GM12878 (cell line): ENCODE data around the gene CYB5A. TPM values are rescaled to one million over a fixed set of nuclear protein-coding genes. Genes with fewer than 3 reads are reported as not detected.

Experiments used
- ATAC-seq: fragments of 200-7000 bp; cut with Tn5 transposase; 3 replicates; pipeline ENCODE4 v1.9.1; 2020; ENCODE audit warnings: mild to moderate bottlenecking, moderate library complexity
- BruUV-seq: library from RNA; stranded (reverse); fragments of 400-500 nt; replicated peaks from 2 replicates; lab custom pipeline; 2021; lab: Mats Ljungman, UMichigan
- CTCF ChIA-PET: fragments of 300-600 bp; sonication (Branson Sonifier 250); formaldehyde crosslinking; extraction: SDS; loops from one replicate; lab custom pipeline; 2021; ENCODE audit warnings: inconsistent platforms; lab: Yijun Ruan, JAX
- POLR2A ChIA-PET: fragments of 350-600 bp; formaldehyde crosslinking; extraction: SDS; loops from one replicate; lab custom pipeline; 2021; ENCODE audit warnings: inconsistent platforms; lab: Charles Lee
- RAD21 ChIA-PET: fragments of 300-600 bp; sonication (Branson Sonifier 250); formaldehyde crosslinking; loops from one replicate; lab custom pipeline; 2023; ENCODE audit warnings: antibody characterized with exemption; ENCODE audit not compliant: unreplicated experiment; lab: Charles Lee
- SMC1A ChIA-PET: fragments of 300-600 bp; sonication (Branson Sonifier 250); formaldehyde crosslinking; loops from one replicate; lab custom pipeline; 2023; ENCODE audit not compliant: unreplicated experiment, uncharacterized antibody; lab: Charles Lee
- DNase-seq: peaks from one replicate; pipeline ENCODE4 v3.0.0-alpha.2; 2011; ENCODE audit warnings: low read depth, low spot score
- FAIRE-seq: peaks from 3 replicates; lab custom pipeline; 2011; peaks lifted over from hg19 to GRCh38; lab: Jason Lieb, UNC
- H2AFZ ChIP-seq: 2 replicates; pipeline ENCODE4 v1.6.0; 2011; ENCODE audit warnings: low read depth, low read length, control low read depth; ENCODE audit not compliant: control insufficient read depth
- H3K27ac ChIP-seq: 2 replicates; pipeline ENCODE4 v1.5.1; 2011; ENCODE audit warnings: control low read depth; ENCODE audit not compliant: control insufficient read depth, insufficient read depth
- H3K27me3 ChIP-seq, 2 experiments: replicated peaks in 1 of 2; 2 replicates each; pipeline versions ENCODE4 v1.6.0 to v1.6.1; 2011; ENCODE audit warnings: low read length in 1 of 2; ENCODE audit not compliant: control insufficient read depth in 2 of 2, insufficient read depth in 2 of 2
- H3K36me3 ChIP-seq, 2 experiments: 2 replicates each; pipeline ENCODE4 v1.5.1; 2011; ENCODE audit warnings: low read length in 1 of 2; ENCODE audit not compliant: control insufficient read depth in 2 of 2, insufficient read depth in 2 of 2
- H3K4me1 ChIP-seq: 2 replicates; pipeline ENCODE4 v1.6.1; 2011; ENCODE audit warnings: mild to moderate bottlenecking, low read length, moderate library complexity, mixed read lengths; ENCODE audit not compliant: control insufficient read depth, insufficient read depth
- H3K4me2 ChIP-seq: 2 replicates; pipeline ENCODE4 v1.6.0; 2011; ENCODE audit warnings: control low read depth; ENCODE audit not compliant: control insufficient read depth, insufficient read depth
- H3K4me3 ChIP-seq: fragments of 200-600 bp; sonication (generic); 2 replicates; pipeline ENCODE4 v1.5.1; 2016
- H3K79me2 ChIP-seq: 2 replicates; pipeline ENCODE4 v1.6.0; 2011; ENCODE audit warnings: low read length; ENCODE audit not compliant: control insufficient read depth, insufficient read depth
- H3K9ac ChIP-seq: 2 replicates; pipeline ENCODE4 v1.8.0; 2011; ENCODE audit warnings: low read length, control low read depth, mixed read lengths; ENCODE audit not compliant: control insufficient read depth, insufficient read depth
- H3K9me3 ChIP-seq: replicated peaks from 3 replicates; pipeline ENCODE4 v1.5.1; 2011; ENCODE audit warnings: mild to moderate bottlenecking, low read length; ENCODE audit not compliant: control insufficient read depth, insufficient read depth
- H4K20me1 ChIP-seq: 2 replicates; pipeline ENCODE4 v1.6.0; 2011; ENCODE audit not compliant: control insufficient read depth, insufficient read depth
- CEBPB ChIP-seq, 2 experiments: fragments of 150-350 bp in 1 of 2; IDR thresholded peaks; 2 replicates each; pipeline ENCODE4 v1.6.1; 2012 to 2014; ENCODE audit warnings: low read depth in 2 of 2, low read length in 2 of 2, borderline replicate concordance in 1 of 2, inconsistent platforms in 1 of 2
- CREM ChIP-seq: IDR thresholded peaks from 2 replicates; pipeline ENCODE4 v1.6.1; 2014; ENCODE audit warnings: antibody characterized with exemption, low read depth
- EGR1 ChIP-seq, 2 experiments: IDR thresholded peaks; 1 replicate in 1 of 2; 2 replicates in 1 of 2; pipeline ENCODE4 v1.6.1; 2011 to 2012; ENCODE audit warnings: low read depth in 2 of 2, low read length in 2 of 2, borderline replicate concordance in 1 of 2, mild to moderate bottlenecking in 1 of 2, moderate library complexity in 1 of 2
- HDGF ChIP-seq: fragments of 450-650 bp; IDR thresholded peaks from 2 replicates; pipeline ENCODE4 v1.6.1; 2016; ENCODE audit warnings: antibody characterized with exemption
- NR2C2 ChIP-seq: IDR thresholded peaks from 2 replicates; pipeline ENCODE4 v1.6.1; 2011; ENCODE audit warnings: borderline replicate concordance, low read depth; ENCODE audit not compliant: control insufficient read depth, insufficient read length
- RELA ChIP-seq: fragments of 450-650 bp; IDR thresholded peaks from 2 replicates; pipeline ENCODE4 v1.8.0; 2014; ENCODE audit warnings: borderline replicate concordance; ENCODE audit not compliant: partially characterized antibody
- SIX5 ChIP-seq: IDR thresholded peaks from 2 replicates; pipeline ENCODE4 v1.6.1; 2011; ENCODE audit warnings: mild to moderate bottlenecking, low read depth, low read length, moderate library complexity; ENCODE audit not compliant: severe bottlenecking
- SKIL ChIP-seq: fragments of 450-650 bp; IDR thresholded peaks from 2 replicates; pipeline ENCODE4 v1.6.1; 2017; ENCODE audit warnings: mild to moderate bottlenecking, low read depth, inconsistent platforms; ENCODE audit not compliant: poor library complexity, severe bottlenecking
- SREBF2 ChIP-seq: IDR thresholded peaks from 2 replicates; pipeline ENCODE4 v1.6.1; 2012; ENCODE audit warnings: mild to moderate bottlenecking, low read length
- SUPT20H ChIP-seq: IDR thresholded peaks from 2 replicates; pipeline ENCODE4 v1.6.1; 2011; ENCODE audit warnings: low read depth, mild to moderate bottlenecking, low read length, moderate library complexity, borderline replicate concordance; ENCODE audit not compliant: control insufficient read depth
- TAF1 ChIP-seq: IDR thresholded peaks from 2 replicates; pipeline ENCODE4 v1.6.1; 2011; ENCODE audit warnings: mild to moderate bottlenecking, low read depth, low read length, borderline replicate concordance
- TCF3 ChIP-seq: IDR thresholded peaks from 2 replicates; pipeline ENCODE4 v1.6.1; 2012; ENCODE audit warnings: low read depth, mild to moderate bottlenecking, low read length, borderline replicate concordance; ENCODE audit not compliant: insufficient read depth
- YY1 ChIP-seq: IDR thresholded peaks from 2 replicates; pipeline ENCODE4 v1.6.1; 2011; ENCODE audit warnings: low read depth, mild to moderate bottlenecking, low read length
- ZSCAN29 ChIP-seq: fragments of 450-650 bp; IDR thresholded peaks from 2 replicates; pipeline ENCODE4 v1.6.1; 2017; ENCODE audit warnings: mild to moderate bottlenecking, moderate library complexity
- WGBS: methylation state at CpG from one replicate; pipeline ENCODE4 v1.1.6; 2016; ENCODE audit warnings: low lambda C conversion rate; ENCODE audit not compliant: insufficient replicate concordance, insufficient coverage; ENCODE audit errors: missing lambda C conversion rate; 5-methylcytosine and 5-hydroxymethylcytosine counted together
- in situ Hi-C: fragments of 300-500 bp; cut with MboI; formaldehyde crosslinking; loops from 9 replicates; pipeline ENCODE4 v1.14.3; 2018; ENCODE audit warnings: mixed read lengths
- intact Hi-C: fragments of 100-400 bp; cut with micrococcal nuclease; formaldehyde crosslinking; loops from one replicate; pipeline ENCODE4 v1.14.2; 2022; ENCODE audit not compliant: unreplicated experiment
- polyA plus RNA-seq, 11 experiments: library from polyadenylated mRNA; depleted of rRNA in 4 of 11; unstranded in 6 of 11; stranded (reverse) in 5 of 11; fragments of >200 nt; fragmentation: Nextera tagmentation in 4 of 11; fragmentation: Illumina TruSeq in 1 of 11; extraction: Ambion mirVana in 4 of 11; extraction: Trizol in 1 of 11; gene quantifications; 1 replicate in 1 of 11; 2 replicates in 10 of 11; pipeline versions ENCODE4 v1.2.1 to v1.2.3, GENCODE V29; 2011 to 2016; ENCODE audit warnings: inconsistent platforms in 2 of 11, missing spikeins in 2 of 11, low read depth in 1 of 11
- total RNA-seq, 4 experiments: library from RNA; depleted of rRNA in 3 of 4; stranded (reverse); fragments of >200 nt in 3 of 4; fragmentation: Illumina TruSeq in 1 of 4; extraction: Trizol in 1 of 4; gene quantifications; 2 replicates each; pipeline versions ENCODE4 v1.2.1 to v1.2.3, GENCODE V29; 2013 to 2021

CYB5A gene
- total and polyA plus RNA-seq, 10 of the 15 experiments (the other 5 are each of a cell fraction or from before 2014, with no cell fraction given) = 60.2 to 129 (median 103) TPM

- FAIRE-seq (no peak), ATAC-seq (no peak), DNase-seq (no peak)
- POLR2A ChIA-PET = no interaction called here
- TF ChIP-seq RELA (no peak), SIX5 (no peak), TCF3 (no peak), TAF1 (no peak), NR2C2 (no peak), ZSCAN29 (no peak), CREM (no peak), HDGF (no peak), YY1 (no peak), EGR1 (IDR thresholded peaks at IDR 0.05; ENCODE audit: borderline replicate concordance in 1 of 2, low read depth in 2 of 2, low read length in 2 of 2) (no peak), SUPT20H (no peak), SKIL (no peak), CEBPB (IDR thresholded peaks at IDR 0.05; ENCODE audit: borderline replicate concordance in 1 of 2, low read depth in 2 of 2, low read length in 2 of 2) (no peak), SREBF2 (no peak)
- Histone ChIP-seq H2AFZ (no peak overlapping the region), H3K36me3 (no peaks in the 10 kb centered on the region; a peak in 1 of 4 replicates), H3K4me2 (no peak overlapping the region), H4K20me1 (no peaks in the 10 kb centered on the region), H3K9ac (no peak overlapping the region), H3K27ac (no peak overlapping the region), H3K9me3 (no peaks in the 10 kb centered on the region), H3K79me2 (no peaks in the 10 kb centered on the region), H3K4me1 (no peaks in the 10 kb centered on the region), H3K4me3 (no peak overlapping the region), H3K27me3 (no peaks in the 10 kb centered on the region)
- BruUV-seq = no TSS peak
- in situ Hi-C loops = no loop called here
- SMC1A ChIA-PET = no interaction called here
- intact Hi-C loops = no loop called here
- RAD21 ChIA-PET = no interaction called here
- CTCF ChIA-PET = no interaction called here
- 98% methylated on average over 7 of the region's 7 CpGs for WGBS
Measured at GRCh38 chr18:74268175-74268574, 23.6 kb downstream of the CYB5A start.
